ENCODE results near the gene WDR88. TPM values are rescaled to one million over a fixed set of nuclear protein-coding genes. Genes with fewer than 3 reads are reported as not detected.

The WDR88 gene
- total RNA-seq, 1 donor from 2014 or later = not detected

GRCh38 chr19:33102893-33103292, 29.0 kb upstream of the WDR88 start:
- DNase-seq (ENCODE audit: low read depth) (no peak), FAIRE-seq (no peak)
- Histone ChIP-seq H3K4me3 (ENCODE audit: low read depth, low read length) (no peak overlapping the region), H3K27me3 (ENCODE audit: control insufficient read depth, insufficient read depth, low read length) (no peaks in the 10 kb centered on the region), H3K36me3 (ENCODE audit: control insufficient read depth, insufficient read depth, low read length) (peaks cover 7% of the 10 kb centered on the region)
- no peak for TF ChIP-seq CTCF (IDR thresholded peaks at IDR 0.05; ENCODE audit: insufficient read depth, low read length, severe bottlenecking)

- no peak for TF ChIP-seq CTCF (IDR thresholded peaks at IDR 0.05; ENCODE audit: insufficient read depth, low read length, severe bottlenecking)
- no peak overlapping the region for H3K4me3 ChIP-seq (ENCODE audit: low read depth, low read length)
- no peaks in the 10 kb centered on the region for H3K27me3 ChIP-seq (ENCODE audit: control insufficient read depth, insufficient read depth, low read length)
- H3K36me3 ChIP-seq (ENCODE audit: control insufficient read depth, insufficient read depth, low read length) = peaks cover 9% of the 10 kb centered on the region
- FAIRE-seq = no peak
- DNase-seq (ENCODE audit: low read depth) = no peak
Observed at GRCh38 chr19:33108161-33108560, 23.8 kb upstream of the WDR88 start.

GRCh38 chr19:33110137-33110910, 21.6 kb upstream of the WDR88 start:
- peaks cover 8% of the 10 kb centered on the region for H3K36me3 ChIP-seq (ENCODE audit: control insufficient read depth, insufficient read depth, low read length)
- H3K27me3 ChIP-seq (ENCODE audit: control insufficient read depth, insufficient read depth, low read length) = no peaks in the 10 kb centered on the region
- FAIRE-seq (no peak), DNase-seq (ENCODE audit: low read depth) (no peak)
- H3K4me3 ChIP-seq (ENCODE audit: low read depth, low read length) = no peak overlapping the region
- no peak for TF ChIP-seq CTCF (IDR thresholded peaks at IDR 0.05; ENCODE audit: insufficient read depth, low read length, severe bottlenecking)

GRCh38 chr19:33111587-33111986, 20.3 kb upstream of the WDR88 start:
- Histone ChIP-seq H3K27me3 (ENCODE audit: control insufficient read depth, insufficient read depth, low read length) (no peaks in the 10 kb centered on the region), H3K36me3 (ENCODE audit: control insufficient read depth, insufficient read depth, low read length) (peaks cover 8% of the 10 kb centered on the region), H3K4me3 (ENCODE audit: low read depth, low read length) (no peak overlapping the region)
- no peak for DNase-seq (ENCODE audit: low read depth)
- FAIRE-seq = no peak
- TF ChIP-seq CTCF (IDR thresholded peaks at IDR 0.05; ENCODE audit: insufficient read depth, low read length, severe bottlenecking) = no peak

- Histone ChIP-seq H3K27me3 (ENCODE audit: control insufficient read depth, insufficient read depth, low read length) (no peaks in the 10 kb centered on the region), H3K36me3 (ENCODE audit: control insufficient read depth, insufficient read depth, low read length) (peaks cover 12% of the 10 kb centered on the region), H3K4me3 (ENCODE audit: low read depth, low read length) (no peak overlapping the region)
- DNase-seq (ENCODE audit: low read depth) = no peak
- no peak for TF ChIP-seq CTCF (IDR thresholded peaks at IDR 0.05; ENCODE audit: insufficient read depth, low read length, severe bottlenecking)
- FAIRE-seq = no peak
Observed at GRCh38 chr19:33114312-33114711, 17.6 kb upstream of the WDR88 start.

GRCh38 chr19:33117501-33117900, 14.4 kb upstream of the WDR88 start:
- H3K36me3 ChIP-seq (ENCODE audit: control insufficient read depth, insufficient read depth, low read length) = peaks cover 9% of the 10 kb centered on the region
- no peak for TF ChIP-seq CTCF (IDR thresholded peaks at IDR 0.05; ENCODE audit: insufficient read depth, low read length, severe bottlenecking)
- no peak for DNase-seq (ENCODE audit: low read depth)

More at GRCh38 chr19:33117501-33117900, 14.4 kb upstream of the WDR88 start:
- no peak for FAIRE-seq
- Histone ChIP-seq H3K4me3 (ENCODE audit: low read depth, low read length) (no peak overlapping the region), H3K27me3 (ENCODE audit: control insufficient read depth, insufficient read depth, low read length) (no peaks in the 10 kb centered on the region)

Measured in bronchial epithelial cell (primary cell).